ENCODE data around the gene DMP1.

Gene DMP1, protein sequence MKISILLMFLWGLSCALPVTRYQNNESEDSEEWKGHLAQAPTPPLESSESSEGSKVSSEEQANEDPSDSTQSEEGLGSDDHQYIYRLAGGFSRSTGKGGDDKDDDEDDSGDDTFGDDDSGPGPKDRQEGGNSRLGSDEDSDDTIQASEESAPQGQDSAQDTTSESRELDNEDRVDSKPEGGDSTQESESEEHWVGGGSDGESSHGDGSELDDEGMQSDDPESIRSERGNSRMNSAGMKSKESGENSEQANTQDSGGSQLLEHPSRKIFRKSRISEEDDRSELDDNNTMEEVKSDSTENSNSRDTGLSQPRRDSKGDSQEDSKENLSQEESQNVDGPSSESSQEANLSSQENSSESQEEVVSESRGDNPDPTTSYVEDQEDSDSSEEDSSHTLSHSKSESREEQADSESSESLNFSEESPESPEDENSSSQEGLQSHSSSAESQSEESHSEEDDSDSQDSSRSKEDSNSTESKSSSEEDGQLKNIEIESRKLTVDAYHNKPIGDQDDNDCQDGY

GRCh38 chr4:87649980-87650379, at the start of gene DMP1:
Gene DMP1 (plus strand): TSS chr4:87650280. CDS start chr4:87656493, 6,213 bp downstream.
- no peak for DNase-seq (ENCODE audit: extremely low read depth in 1 of 2, low read depth in 1 of 2)

DNA sequence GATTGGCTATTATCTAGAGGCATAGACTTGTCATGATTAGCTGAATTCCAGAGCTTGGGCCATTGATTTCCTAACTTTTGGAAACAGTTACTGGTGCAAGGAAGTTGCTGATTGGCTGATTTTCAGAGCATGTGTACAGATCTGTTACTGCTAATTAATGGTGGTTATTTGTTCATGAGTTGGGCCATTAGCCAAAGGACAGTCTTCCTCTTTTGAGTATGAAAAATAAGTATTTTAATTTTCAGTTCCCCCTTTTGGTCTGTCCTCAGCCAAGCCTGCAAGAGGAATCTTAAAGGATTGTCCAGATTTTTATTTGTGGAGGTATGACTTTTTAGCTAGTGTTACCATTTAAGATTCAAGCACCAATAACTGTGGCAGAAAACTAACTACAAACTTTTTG, 48.7 kb upstream of the DMP1 start:
- no peak for DNase-seq (ENCODE audit: extremely low read depth in 1 of 2, low read depth in 1 of 2)

GRCh38 chr4:87608229-87608628, 41.9 kb upstream of the DMP1 start, which contains the start of gene DSPP:
Gene DSPP (plus strand): TSS chr4:87608529. CDS start chr4:87610909, 2,380 bp downstream.
- DNase-seq (ENCODE audit: extremely low read depth in 1 of 2, low read depth in 1 of 2), result no peak

- DNase-seq (ENCODE audit: extremely low read depth in 1 of 2, low read depth in 1 of 2), result no peak
Observed at GRCh38 chr4:87614292-87614890, 35.7 kb upstream of the DMP1 start.

- DNase-seq (ENCODE audit: extremely low read depth in 1 of 2, low read depth in 1 of 2), result no peak
Observed at GRCh38 chr4:87616268-87616667, 33.8 kb upstream of the DMP1 start.

- no peak for DNase-seq (ENCODE audit: extremely low read depth in 1 of 2, low read depth in 1 of 2)
Observed at GRCh38 chr4:87620086-87620485, 30.0 kb upstream of the DMP1 start.

GRCh38 chr4:87620491-87620890, 29.6 kb upstream of the DMP1 start:
- no peak for DNase-seq (ENCODE audit: extremely low read depth in 1 of 2, low read depth in 1 of 2)

- DNase-seq (ENCODE audit: extremely low read depth in 1 of 2, low read depth in 1 of 2), result no peak
Observed at GRCh38 chr4:87622303-87622702, 27.8 kb upstream of the DMP1 start.

- DNase-seq (ENCODE audit: extremely low read depth in 1 of 2, low read depth in 1 of 2), result no peak
Observed at GRCh38 chr4:87624698-87625097, 25.4 kb upstream of the DMP1 start.

- DNase-seq (ENCODE audit: extremely low read depth in 1 of 2, low read depth in 1 of 2), result no peak
Observed at GRCh38 chr4:87631668-87632067, 18.4 kb upstream of the DMP1 start.

- DNase-seq (ENCODE audit: extremely low read depth in 1 of 2, low read depth in 1 of 2), result no peak
Observed at GRCh38 chr4:87632469-87632868, 17.6 kb upstream of the DMP1 start.

DNA sequence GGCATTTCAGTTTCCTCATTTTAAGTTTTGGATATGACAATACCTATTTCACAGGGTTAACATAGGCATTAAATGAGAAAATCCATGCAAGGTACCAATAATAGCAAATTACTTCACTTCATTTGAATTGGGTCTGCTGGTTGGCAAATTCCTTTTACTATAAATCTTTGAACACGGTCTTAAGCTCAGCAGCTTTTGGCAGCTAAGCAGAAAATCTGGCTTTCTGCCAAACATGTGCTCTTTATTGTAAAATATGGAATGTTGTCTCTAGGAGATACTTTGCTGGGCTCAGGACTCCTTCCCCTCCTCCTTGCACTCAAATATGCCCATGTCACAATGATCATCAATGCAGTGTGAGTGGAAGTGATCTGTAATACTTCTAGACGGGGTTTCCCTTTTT, 16.8 kb upstream of the DMP1 start:
- DNase-seq (ENCODE audit: extremely low read depth in 1 of 2, low read depth in 1 of 2), result no peak

DNA sequence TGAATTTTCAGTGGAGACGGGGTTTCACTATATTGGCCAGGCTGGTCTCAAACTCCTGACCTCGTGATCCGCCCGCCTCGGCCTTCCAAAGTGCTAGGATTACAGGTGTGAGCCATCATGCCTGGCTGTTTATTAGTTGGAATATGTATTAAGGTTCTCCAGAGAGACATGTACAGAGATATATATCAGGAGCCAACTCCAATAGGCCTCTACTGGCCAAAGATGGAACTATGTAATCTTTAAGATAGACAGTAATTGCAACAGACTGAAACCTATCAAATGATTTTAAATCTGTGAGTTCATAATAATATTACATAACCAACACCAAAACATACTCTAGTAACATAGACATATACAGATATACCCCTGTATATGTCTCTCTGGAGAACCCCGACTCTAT, 5.8 kb upstream of the DMP1 start:
- no peak for DNase-seq (ENCODE audit: extremely low read depth in 1 of 2, low read depth in 1 of 2)

- DNase-seq (ENCODE audit: extremely low read depth in 1 of 2, low read depth in 1 of 2), result no peak
Observed at GRCh38 chr4:87650938-87651337, 858 bp downstream of the DMP1 start.

- DNase-seq (ENCODE audit: extremely low read depth in 1 of 2, low read depth in 1 of 2), result no peak
Observed at GRCh38 chr4:87651941-87652340, 1.9 kb downstream of the DMP1 start.

- DNase-seq (ENCODE audit: extremely low read depth in 1 of 2, low read depth in 1 of 2), result no peak
Observed at GRCh38 chr4:87654487-87655044, 4.5 kb downstream of the DMP1 start.

- DNase-seq (ENCODE audit: extremely low read depth in 1 of 2, low read depth in 1 of 2), result no peak
Observed at GRCh38 chr4:87657525-87657924, 7.4 kb downstream of the DMP1 start.

DNA sequence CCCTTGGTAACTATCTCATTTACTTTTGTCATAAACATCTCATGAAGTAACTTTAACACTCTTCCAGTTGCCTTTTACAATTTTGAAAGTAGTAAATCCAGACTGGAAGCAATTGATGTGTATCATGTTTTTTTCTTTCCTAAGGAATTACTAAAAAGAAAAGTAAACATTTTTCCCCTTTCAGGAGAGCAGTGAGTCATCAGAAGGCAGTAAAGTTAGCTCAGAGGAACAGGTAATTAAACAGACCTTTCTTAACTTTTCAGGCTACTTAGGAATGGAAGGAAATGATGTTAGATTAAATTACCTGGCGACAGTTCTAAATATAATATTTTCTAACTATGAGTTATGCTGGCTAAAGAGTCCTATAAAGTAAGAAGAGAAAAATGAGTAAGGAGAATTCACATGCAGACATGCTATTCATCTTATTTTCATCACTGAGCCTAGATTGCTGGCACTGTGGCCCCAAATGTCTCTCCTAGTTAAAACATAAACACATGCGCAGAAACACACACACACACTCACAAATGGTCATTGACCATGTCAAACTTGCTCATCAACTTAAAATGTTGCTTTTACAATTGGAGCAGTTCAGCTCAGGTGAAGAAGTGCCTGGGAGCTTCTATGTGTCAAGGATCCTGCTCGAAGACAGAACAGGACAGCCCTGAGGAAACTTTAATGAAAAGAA, 9.3 kb downstream of the DMP1 start:
- no peak for DNase-seq (ENCODE audit: extremely low read depth in 1 of 2, low read depth in 1 of 2)

GRCh38 chr4:87662871-87663270, 12.8 kb downstream of the DMP1 start:
- DNase-seq (ENCODE audit: extremely low read depth in 1 of 2, low read depth in 1 of 2), result no peak

- DNase-seq (ENCODE audit: extremely low read depth in 1 of 2, low read depth in 1 of 2), result no peak
Observed at GRCh38 chr4:87669373-87669772, 19.3 kb downstream of the DMP1 start.

- no peak for DNase-seq (ENCODE audit: extremely low read depth in 1 of 2, low read depth in 1 of 2)
Observed at GRCh38 chr4:87677731-87678130, 27.7 kb downstream of the DMP1 start.
